ENCODE measurements around the gene OGDH. TPM values are rescaled to one million over a fixed set of nuclear protein-coding genes. Genes with fewer than 3 reads are reported as not detected.

Gene OGDH
- total and polyA plus RNA-seq, 10 of the 15 experiments (the other 5 are each of a cell fraction or from before 2014, with no cell fraction given): 4.1 to 103 (median 48.4) TPM

DNA sequence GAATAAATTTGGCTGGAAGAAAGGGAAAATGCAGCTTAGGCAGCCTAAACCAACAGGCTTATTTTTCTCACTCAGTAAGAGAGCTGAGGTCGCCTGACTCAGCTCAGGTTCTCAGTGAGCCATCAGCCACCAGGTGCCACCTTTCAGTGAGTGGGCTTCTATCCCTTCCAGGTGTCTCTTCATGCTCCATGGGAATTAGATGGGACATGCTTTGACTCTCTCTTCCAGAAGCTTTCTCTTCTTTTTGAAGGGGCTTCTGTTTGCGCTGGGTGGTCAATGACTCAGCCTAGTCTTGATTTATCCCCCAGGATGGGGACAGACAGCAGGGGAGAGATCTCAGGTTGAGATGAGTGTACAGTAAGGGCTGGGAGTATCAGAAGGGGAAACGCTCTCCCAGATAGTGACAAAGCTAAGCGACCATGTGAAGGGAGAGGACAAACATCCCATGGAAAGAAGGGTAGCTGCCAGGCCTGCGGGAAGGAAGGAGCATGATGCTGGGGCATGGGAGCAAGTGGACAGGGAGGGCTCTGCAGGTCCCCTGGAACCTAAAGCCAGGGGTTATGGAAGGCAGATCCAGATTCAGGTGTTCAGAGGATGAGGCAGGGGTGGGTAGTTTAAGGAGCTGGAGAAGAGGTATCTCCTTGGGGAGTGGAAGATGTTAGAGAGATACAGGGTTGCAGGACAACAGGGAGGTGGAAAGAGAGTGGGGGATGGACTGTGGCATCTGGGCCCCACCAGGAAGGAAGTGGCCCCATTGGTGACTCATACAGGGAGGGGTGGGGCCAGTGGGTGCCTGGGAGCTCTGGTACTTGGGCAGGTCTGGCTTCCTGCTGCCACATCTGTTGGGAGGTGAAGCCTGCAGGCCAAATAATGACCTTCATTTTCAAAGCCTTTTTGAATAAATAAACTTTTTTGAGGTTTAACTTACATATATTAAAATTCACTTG is 32.5 kb downstream of the OGDH start (continued):
- no peak for TF ChIP-seq USF2 (IDR thresholded peaks at IDR 0.05; ENCODE audit: borderline replicate concordance, low read depth, low read length)
- 0 out of 2 replicates have a peak, but pooled peaks have one; percentile 16 for TF ChIP-seq HCFC1 (IDR thresholded peaks at IDR 0.05; ENCODE audit: low read length)
- TF ChIP-seq, protein P1, sequence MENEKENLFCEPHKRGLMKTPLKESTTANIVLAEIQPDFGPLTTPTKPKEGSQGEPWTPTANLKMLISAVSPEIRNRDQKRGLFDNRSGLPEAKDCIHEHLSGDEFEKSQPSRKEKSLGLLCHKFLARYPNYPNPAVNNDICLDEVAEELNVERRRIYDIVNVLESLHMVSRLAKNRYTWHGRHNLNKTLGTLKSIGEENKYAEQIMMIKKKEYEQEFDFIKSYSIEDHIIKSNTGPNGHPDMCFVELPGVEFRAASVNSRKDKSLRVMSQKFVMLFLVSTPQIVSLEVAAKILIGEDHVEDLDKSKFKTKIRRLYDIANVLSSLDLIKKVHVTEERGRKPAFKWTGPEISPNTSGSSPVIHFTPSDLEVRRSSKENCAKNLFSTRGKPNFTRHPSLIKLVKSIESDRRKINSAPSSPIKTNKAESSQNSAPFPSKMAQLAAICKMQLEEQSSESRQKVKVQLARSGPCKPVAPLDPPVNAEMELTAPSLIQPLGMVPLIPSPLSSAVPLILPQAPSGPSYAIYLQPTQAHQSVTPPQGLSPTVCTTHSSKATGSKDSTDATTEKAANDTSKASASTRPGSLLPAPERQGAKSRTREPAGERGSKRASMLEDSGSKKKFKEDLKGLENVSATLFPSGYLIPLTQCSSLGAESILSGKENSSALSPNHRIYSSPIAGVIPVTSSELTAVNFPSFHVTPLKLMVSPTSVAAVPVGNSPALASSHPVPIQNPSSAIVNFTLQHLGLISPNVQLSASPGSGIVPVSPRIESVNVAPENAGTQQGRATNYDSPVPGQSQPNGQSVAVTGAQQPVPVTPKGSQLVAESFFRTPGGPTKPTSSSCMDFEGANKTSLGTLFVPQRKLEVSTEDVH (IDR thresholded peaks at IDR 0.05; ENCODE audit: low read depth, partially characterized antibody): no peak
- TF ChIP-seq, protein P2, sequence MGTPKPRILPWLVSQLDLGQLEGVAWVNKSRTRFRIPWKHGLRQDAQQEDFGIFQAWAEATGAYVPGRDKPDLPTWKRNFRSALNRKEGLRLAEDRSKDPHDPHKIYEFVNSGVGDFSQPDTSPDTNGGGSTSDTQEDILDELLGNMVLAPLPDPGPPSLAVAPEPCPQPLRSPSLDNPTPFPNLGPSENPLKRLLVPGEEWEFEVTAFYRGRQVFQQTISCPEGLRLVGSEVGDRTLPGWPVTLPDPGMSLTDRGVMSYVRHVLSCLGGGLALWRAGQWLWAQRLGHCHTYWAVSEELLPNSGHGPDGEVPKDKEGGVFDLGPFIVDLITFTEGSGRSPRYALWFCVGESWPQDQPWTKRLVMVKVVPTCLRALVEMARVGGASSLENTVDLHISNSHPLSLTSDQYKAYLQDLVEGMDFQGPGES (IDR thresholded peaks at IDR 0.05): 0 out of 2 replicates have a peak, but pooled peaks have one; percentile 34
- no peak for TF ChIP-seq MXI1 (IDR thresholded peaks at IDR 0.05; ENCODE audit: low read depth, low read length)
- TF ChIP-seq IRF4 (IDR thresholded peaks at IDR 0.05; ENCODE audit: low read depth, low read length): peak; percentile 99
- TF ChIP-seq EP300 (IDR thresholded peaks at IDR 0.05; ENCODE audit: borderline replicate concordance in 1 of 2, control insufficient read depth in 1 of 2, low read depth in 2 of 2, low read length in 2 of 2): peak; percentile 87 to 91
- peak; percentile 96 for TF ChIP-seq JUND (IDR thresholded peaks at IDR 0.05; ENCODE audit: low read depth, low read length)
- peak; percentile 97; the same call in 1 of the 2 replicates for TF ChIP-seq TBL1XR1 (IDR thresholded peaks at IDR 0.05; ENCODE audit: low read depth, low read length)
- peak; percentile 99 for TF ChIP-seq EED (IDR thresholded peaks at IDR 0.05; ENCODE audit: low read depth)
- peak; percentile 93 to 95 for TF ChIP-seq IKZF2 (IDR thresholded peaks at IDR 0.05)
- peak; percentile 74 for TF ChIP-seq GABPA (IDR thresholded peaks at IDR 0.05; ENCODE audit: low read depth)
- peak; percentile 95 for TF ChIP-seq CREM (IDR thresholded peaks at IDR 0.05; ENCODE audit: low read depth)
- TF ChIP-seq SMC3 (IDR thresholded peaks at IDR 0.05; ENCODE audit: borderline replicate concordance, low read length): peak; percentile 35; the same call in 1 of the 2 replicates
- no peak for TF ChIP-seq FOXK2 (IDR thresholded peaks at IDR 0.05)
- peak; percentile 7 for TF ChIP-seq SIX5 (IDR thresholded peaks at IDR 0.05; ENCODE audit: low read depth, low read length, severe bottlenecking)
- peak; percentile 83 for TF ChIP-seq CREB1 (IDR thresholded peaks at IDR 0.05; ENCODE audit: low read depth)
- no peak for TF ChIP-seq NR2C1 (IDR thresholded peaks at IDR 0.05)
- TF ChIP-seq BMI1 (IDR thresholded peaks at IDR 0.05; ENCODE audit: borderline replicate concordance): peak; percentile 65; the same call in 1 of the 2 replicates
- TF ChIP-seq NFXL1 (IDR thresholded peaks at IDR 0.05; ENCODE audit: borderline replicate concordance): no peak
- TF ChIP-seq ZNF274 (IDR thresholded peaks at IDR 0.05; ENCODE audit: insufficient read depth, insufficient read length): no peak
- peak; percentile 91 for TF ChIP-seq CHD2 (IDR thresholded peaks at IDR 0.05; ENCODE audit: borderline replicate concordance, low read depth, low read length)
- TF ChIP-seq SREBF2 (IDR thresholded peaks at IDR 0.05; ENCODE audit: low read length): no peak
- peak; percentile 82 for TF ChIP-seq YY1 (IDR thresholded peaks at IDR 0.05; ENCODE audit: low read depth, low read length)
- 0 out of 4 replicates have a peak, but pooled peaks of 1 of the 2 experiments have one; percentile 47 for TF ChIP-seq CEBPB (IDR thresholded peaks at IDR 0.05; ENCODE audit: borderline replicate concordance in 1 of 2, low read depth in 2 of 2, low read length in 2 of 2)
- peak; percentile 51 for TF ChIP-seq MEF2B (IDR thresholded peaks at IDR 0.05; ENCODE audit: partially characterized antibody, poor library complexity, severe bottlenecking)
- no peak for TF ChIP-seq BRCA1 (IDR thresholded peaks at IDR 0.05; ENCODE audit: low read depth, low read length)
